ENCODE results near the gene STING1. TPM values are rescaled to one million over a fixed set of nuclear protein-coding genes. Genes with fewer than 3 reads are reported as not detected.

Gene STING1
- total and polyA plus RNA-seq, 2 of the 8 experiments (the other 6 are each of a cell fraction or from before 2014, with no cell fraction given) = 0.26 to 0.47 TPM

- TF ChIP-seq BCL11A (IDR thresholded peaks at IDR 0.05; ENCODE audit: low read depth in 2 of 2, low read length in 2 of 2) (no peak), RFX5 (IDR thresholded peaks at IDR 0.05; ENCODE audit: borderline replicate concordance, low read depth, low read length) (no peak), MAFK (IDR thresholded peaks at IDR 0.05; ENCODE audit: low read depth, low read length) (no peak), SIN3A (conservative IDR thresholded peaks at IDR 0.05 in 1 of 2, IDR thresholded peaks at IDR 0.05 in 1 of 2; ENCODE audit: low read depth in 1 of 2, low read length in 2 of 2) (no peak)
Measured at GRCh38 chr5:139459451-139459934, 23.1 kb downstream of the STING1 start (continued).
